Measurements from ENCODE around the gene TOMM70.

- no peak for TF ChIP-seq CTCF (IDR thresholded peaks at IDR 0.05)
- no peak for TF ChIP-seq POLR2AphosphoS5 (IDR thresholded peaks at IDR 0.05)
- TF ChIP-seq POLR2A (IDR thresholded peaks at IDR 0.05) = no peak
- no peak for TF ChIP-seq EP300 (IDR thresholded peaks at IDR 0.05)
Observed at GRCh38 chr3:100348727-100349126, 52.2 kb downstream of the TOMM70 start.
